ENCODE measurements around the gene FTO. TPM values are rescaled to one million over a fixed set of nuclear protein-coding genes. Genes with fewer than 3 reads are reported as not detected.

FTO gene
- total and polyA plus RNA-seq, 2 of the 13 experiments (the other 11 are each of a cell fraction or from before 2014, with no cell fraction given) = 41.6 to 55.8 TPM

DNA sequence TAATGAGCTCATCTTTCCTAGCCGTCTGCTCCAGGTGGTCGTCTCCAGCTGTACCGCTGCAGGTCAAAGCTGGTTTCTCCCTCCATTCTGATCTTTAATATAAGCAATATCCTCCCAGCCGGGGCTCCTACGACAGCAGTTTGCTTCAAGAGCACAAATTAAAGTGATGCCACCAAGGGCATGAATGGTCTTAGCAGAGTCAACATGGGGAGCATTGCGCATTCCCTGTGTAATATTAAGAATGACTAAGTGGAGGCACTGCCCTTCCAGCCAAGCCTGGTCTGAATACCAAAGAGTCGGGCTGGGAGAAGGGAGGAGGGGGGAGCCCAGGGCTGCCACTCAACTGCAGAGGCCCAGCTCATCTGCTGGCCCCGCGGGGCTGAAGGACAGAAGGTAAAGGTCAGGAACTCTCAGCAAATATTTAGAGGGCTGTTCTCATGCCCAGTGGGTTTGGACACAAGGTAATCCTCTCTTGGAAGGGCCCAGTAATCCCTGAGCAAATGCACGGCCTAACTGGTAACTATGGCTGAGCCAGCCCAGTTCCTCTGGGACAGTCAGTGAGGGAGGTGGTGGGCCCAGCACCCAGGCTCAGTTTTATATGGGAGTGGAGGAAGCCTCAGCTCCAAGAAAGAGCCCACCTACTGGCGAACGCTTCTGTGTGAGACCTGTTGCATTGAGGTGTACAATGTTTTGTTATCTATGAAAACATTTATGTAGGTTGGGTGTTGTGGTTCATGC, 461.4 kb downstream of the FTO start (continued):
- TF ChIP-seq, protein P1, sequence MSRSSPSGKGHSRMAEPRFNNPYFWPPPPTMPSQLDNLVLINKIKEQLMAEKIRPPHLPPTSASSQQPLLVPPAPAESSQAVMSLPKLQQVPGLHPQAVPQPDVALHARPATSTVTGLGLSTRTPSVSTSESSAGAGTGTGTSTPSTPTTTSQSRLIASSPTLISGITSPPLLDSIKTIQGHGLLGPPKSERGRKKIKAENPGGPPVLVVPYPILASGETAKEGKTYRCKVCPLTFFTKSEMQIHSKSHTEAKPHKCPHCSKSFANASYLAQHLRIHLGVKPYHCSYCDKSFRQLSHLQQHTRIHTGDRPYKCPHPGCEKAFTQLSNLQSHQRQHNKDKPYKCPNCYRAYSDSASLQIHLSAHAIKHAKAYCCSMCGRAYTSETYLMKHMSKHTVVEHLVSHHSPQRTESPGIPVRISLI (CRISPR knock-in tag; IDR thresholded peaks at IDR 0.05; ENCODE audit: borderline replicate concordance) = peak; percentile 80; the same call in 1 of the 2 replicates
- TF ChIP-seq, protein P2, sequence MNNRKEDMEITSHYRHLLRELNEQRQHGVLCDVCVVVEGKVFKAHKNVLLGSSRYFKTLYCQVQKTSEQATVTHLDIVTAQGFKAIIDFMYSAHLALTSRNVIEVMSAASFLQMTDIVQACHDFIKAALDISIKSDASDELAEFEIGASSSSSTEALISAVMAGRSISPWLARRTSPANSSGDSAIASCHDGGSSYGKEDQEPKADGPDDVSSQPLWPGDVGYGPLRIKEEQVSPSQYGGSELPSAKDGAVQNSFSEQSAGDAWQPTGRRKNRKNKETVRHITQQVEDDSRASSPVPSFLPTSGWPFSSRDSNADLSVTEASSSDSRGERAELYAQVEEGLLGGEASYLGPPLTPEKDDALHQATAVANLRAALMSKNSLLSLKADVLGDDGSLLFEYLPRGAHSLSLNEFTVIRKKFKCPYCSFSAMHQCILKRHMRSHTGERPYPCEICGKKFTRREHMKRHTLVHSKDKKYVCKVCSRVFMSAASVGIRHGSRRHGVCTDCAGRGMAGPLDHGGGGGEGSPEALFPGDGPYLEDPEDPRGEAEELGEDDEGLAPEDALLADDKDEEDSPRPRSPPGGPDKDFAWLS (CRISPR knock-in tag; IDR thresholded peaks at IDR 0.05; ENCODE audit: borderline replicate concordance) = no peak
- TF ChIP-seq, protein P3, sequence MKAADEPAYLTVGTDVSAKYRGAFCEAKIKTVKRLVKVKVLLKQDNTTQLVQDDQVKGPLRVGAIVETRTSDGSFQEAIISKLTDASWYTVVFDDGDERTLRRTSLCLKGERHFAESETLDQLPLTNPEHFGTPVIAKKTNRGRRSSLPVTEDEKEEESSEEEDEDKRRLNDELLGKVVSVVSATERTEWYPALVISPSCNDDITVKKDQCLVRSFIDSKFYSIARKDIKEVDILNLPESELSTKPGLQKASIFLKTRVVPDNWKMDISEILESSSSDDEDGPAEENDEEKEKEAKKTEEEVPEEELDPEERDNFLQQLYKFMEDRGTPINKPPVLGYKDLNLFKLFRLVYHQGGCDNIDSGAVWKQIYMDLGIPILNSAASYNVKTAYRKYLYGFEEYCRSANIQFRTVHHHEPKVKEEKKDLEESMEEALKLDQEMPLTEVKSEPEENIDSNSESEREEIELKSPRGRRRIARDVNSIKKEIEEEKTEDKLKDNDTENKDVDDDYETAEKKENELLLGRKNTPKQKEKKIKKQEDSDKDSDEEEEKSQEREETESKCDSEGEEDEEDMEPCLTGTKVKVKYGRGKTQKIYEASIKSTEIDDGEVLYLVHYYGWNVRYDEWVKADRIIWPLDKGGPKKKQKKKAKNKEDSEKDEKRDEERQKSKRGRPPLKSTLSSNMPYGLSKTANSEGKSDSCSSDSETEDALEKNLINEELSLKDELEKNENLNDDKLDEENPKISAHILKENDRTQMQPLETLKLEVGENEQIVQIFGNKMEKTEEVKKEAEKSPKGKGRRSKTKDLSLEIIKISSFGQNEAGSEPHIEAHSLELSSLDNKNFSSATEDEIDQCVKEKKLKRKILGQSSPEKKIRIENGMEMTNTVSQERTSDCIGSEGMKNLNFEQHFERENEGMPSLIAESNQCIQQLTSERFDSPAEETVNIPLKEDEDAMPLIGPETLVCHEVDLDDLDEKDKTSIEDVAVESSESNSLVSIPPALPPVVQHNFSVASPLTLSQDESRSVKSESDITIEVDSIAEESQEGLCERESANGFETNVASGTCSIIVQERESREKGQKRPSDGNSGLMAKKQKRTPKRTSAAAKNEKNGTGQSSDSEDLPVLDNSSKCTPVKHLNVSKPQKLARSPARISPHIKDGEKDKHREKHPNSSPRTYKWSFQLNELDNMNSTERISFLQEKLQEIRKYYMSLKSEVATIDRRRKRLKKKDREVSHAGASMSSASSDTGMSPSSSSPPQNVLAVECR (CRISPR knock-in tag; IDR thresholded peaks at IDR 0.05; ENCODE audit: borderline replicate concordance) = peak; percentile 67; the same call in 1 of the 2 replicates
- TF ChIP-seq, protein P4, sequence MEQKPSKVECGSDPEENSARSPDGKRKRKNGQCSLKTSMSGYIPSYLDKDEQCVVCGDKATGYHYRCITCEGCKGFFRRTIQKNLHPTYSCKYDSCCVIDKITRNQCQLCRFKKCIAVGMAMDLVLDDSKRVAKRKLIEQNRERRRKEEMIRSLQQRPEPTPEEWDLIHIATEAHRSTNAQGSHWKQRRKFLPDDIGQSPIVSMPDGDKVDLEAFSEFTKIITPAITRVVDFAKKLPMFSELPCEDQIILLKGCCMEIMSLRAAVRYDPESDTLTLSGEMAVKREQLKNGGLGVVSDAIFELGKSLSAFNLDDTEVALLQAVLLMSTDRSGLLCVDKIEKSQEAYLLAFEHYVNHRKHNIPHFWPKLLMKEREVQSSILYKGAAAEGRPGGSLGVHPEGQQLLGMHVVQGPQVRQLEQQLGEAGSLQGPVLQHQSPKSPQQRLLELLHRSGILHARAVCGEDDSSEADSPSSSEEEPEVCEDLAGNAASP (CRISPR knock-in tag; IDR thresholded peaks at IDR 0.05; ENCODE audit: borderline replicate concordance) = peak; percentile 96
- TF ChIP-seq ZNF850 (CRISPR knock-in tag; conservative IDR thresholded peaks at IDR 0.05) (no peak), NRL (CRISPR knock-in tag; IDR thresholded peaks at IDR 0.05; ENCODE audit: borderline replicate concordance) (0 out of 2 replicates have a peak, but pooled peaks have one; percentile 53), ARHGAP35 (CRISPR knock-in tag; IDR thresholded peaks at IDR 0.05; ENCODE audit: borderline replicate concordance) (no peak), SAP130 (CRISPR knock-in tag; IDR thresholded peaks at IDR 0.05; ENCODE audit: low read depth) (peak; percentile 83), MEF2D (CRISPR knock-in tag; IDR thresholded peaks at IDR 0.05) (peak; percentile 82), KLF11 (CRISPR knock-in tag; IDR thresholded peaks at IDR 0.05) (peak; percentile 53; the same call in 1 of the 2 replicates), ZSCAN31 (CRISPR knock-in tag; IDR thresholded peaks at IDR 0.05; ENCODE audit: low read depth) (peak; percentile 26; the same call in 1 of the 2 replicates), ZNF619 (CRISPR knock-in tag; IDR thresholded peaks at IDR 0.05) (no peak; the same call in 1 of the 2 replicates), JUNB (CRISPR knock-in tag; IDR thresholded peaks at IDR 0.05; ENCODE audit: borderline replicate concordance) (no peak), FIP1L1 (IDR thresholded peaks at IDR 0.05; ENCODE audit: borderline replicate concordance, insufficient read depth, low read depth, low read length) (no peak), NFE2L2 (IDR thresholded peaks at IDR 0.05; ENCODE audit: low read length) (peak; percentile 13; the same call in 1 of the 2 replicates)
- TF ChIP-seq, protein P5, sequence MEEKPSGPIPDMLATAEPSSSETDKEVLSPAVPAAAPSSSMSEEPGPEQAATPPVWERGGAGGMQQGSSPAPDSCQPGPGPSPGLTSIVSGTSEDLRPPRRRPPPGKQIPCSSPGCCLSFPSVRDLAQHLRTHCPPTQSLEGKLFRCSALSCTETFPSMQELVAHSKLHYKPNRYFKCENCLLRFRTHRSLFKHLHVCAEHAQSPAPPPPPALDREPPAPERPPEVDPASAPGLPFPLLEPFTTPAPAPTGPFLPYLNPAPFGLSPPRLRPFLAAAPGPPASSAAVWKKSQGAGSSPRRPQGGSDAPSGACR (CRISPR knock-in tag; IDR thresholded peaks at IDR 0.05) = peak; percentile 68; the same call in 1 of the 2 replicates
- TF ChIP-seq, protein P6, sequence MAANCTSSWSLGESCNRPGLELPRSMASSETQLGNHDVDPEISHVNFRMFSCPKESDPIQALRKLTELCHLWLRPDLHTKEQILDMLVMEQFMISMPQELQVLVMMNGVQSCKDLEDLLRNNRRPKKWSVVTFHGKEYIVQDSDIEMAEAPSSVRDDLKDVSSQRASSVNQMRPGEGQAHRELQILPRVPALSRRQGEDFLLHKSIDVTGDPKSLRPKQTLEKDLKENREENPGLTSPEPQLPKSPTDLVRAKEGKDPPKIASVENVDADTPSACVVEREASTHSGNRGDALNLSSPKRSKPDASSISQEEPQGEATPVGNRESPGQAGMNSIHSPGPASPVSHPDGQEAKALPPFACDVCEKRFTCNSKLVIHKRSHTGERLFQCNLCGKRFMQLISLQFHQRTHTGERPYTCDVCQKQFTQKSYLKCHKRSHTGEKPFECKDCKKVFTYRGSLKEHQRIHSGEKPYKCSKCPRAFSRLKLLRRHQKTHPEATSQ (CRISPR knock-in tag; IDR thresholded peaks at IDR 0.05; ENCODE audit: borderline replicate concordance) = no peak
